ENCODE measurements around the gene RHBG. TPM values are rescaled to one million over a fixed set of nuclear protein-coding genes. Genes with fewer than 3 reads are reported as not detected.
"Not testable (repeated sequence)": the region's sequence is repeated elsewhere in the genome, so short reads cannot be mapped to it uniquely, and the experiment has no call there.

The RHBG gene
- total RNA-seq, 2 experiments from 2014 or later, result not detected

DNA sequence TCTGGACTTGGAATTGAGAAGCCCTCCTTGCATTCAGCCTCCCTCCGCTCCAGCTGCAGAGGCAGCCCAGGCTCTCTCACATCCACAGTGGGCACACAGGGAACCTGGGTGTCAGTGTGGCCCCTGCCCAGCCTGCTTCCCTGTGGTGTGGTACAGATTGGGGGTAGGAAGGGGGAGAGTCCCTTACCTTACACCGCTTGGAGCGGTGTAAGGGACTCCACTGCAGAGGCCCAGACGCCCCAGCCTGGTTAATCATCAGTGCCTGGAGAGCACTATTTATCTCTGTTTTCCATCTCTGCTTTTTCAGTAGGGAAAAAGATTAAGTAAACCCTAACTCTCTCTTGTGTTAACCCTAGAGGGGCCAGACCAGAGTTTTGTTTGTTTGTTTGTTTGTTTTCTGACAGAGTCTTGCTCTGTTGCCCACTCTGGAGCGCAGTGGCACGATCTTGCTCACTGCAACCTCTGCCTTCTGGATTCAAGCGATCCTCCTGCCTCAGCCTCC lies 803 bp upstream of the RHBG start:
- peaks cover 0 to 8% of the 10 kb centered on the region in 2 experiments for H3K9me3 ChIP-seq (ENCODE audit: control insufficient read depth in 1 of 2, insufficient read depth in 1 of 2, low read length in 2 of 2)
- peaks cover 7% of the 10 kb centered on the region for H3K4me1 ChIP-seq (ENCODE audit: insufficient read depth, low read length)
- no peak overlapping the region for H3K27ac ChIP-seq (ENCODE audit: low read depth in 1 of 2, low read length in 2 of 2)
- intact Hi-C loops (cut with DNase I, micrococcal nuclease), result no loop called here
- H3K4me3 Mint-ChIP-seq, result no peak overlapping the region
- DNase-seq (no peak), ATAC-seq (ENCODE audit: poor library complexity) (no peak)
- no peaks in the 10 kb centered on the region for H3K36me3 ChIP-seq (ENCODE audit: insufficient read depth, low read length)
- H3K9me3 Mint-ChIP-seq, result no peaks in the 10 kb centered on the region
- H3K36me3 Mint-ChIP-seq (ENCODE audit: low read depth), result no peaks in the 10 kb centered on the region
- no peak overlapping the region for H3K27ac Mint-ChIP-seq
- H3K4me1 Mint-ChIP-seq (ENCODE audit: low read depth), result no peaks in the 10 kb centered on the region
- TF ChIP-seq, protein P1, sequence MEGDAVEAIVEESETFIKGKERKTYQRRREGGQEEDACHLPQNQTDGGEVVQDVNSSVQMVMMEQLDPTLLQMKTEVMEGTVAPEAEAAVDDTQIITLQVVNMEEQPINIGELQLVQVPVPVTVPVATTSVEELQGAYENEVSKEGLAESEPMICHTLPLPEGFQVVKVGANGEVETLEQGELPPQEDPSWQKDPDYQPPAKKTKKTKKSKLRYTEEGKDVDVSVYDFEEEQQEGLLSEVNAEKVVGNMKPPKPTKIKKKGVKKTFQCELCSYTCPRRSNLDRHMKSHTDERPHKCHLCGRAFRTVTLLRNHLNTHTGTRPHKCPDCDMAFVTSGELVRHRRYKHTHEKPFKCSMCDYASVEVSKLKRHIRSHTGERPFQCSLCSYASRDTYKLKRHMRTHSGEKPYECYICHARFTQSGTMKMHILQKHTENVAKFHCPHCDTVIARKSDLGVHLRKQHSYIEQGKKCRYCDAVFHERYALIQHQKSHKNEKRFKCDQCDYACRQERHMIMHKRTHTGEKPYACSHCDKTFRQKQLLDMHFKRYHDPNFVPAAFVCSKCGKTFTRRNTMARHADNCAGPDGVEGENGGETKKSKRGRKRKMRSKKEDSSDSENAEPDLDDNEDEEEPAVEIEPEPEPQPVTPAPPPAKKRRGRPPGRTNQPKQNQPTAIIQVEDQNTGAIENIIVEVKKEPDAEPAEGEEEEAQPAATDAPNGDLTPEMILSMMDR (IDR thresholded peaks at IDR 0.05), result no peak
- peaks cover 73% of the 10 kb centered on the region for H3K27me3 Mint-ChIP-seq
- peaks cover 31 to 53% of the 10 kb centered on the region in 2 experiments for H3K27me3 ChIP-seq (ENCODE audit: control insufficient read depth in 1 of 2, insufficient read depth in 2 of 2, low read length in 2 of 2)
- no peak overlapping the region for H3K4me3 ChIP-seq (ENCODE audit: low read length)
- CTCF ChIA-PET, result no interaction called here
- POLR2A ChIA-PET, result no interaction called here

DNA sequence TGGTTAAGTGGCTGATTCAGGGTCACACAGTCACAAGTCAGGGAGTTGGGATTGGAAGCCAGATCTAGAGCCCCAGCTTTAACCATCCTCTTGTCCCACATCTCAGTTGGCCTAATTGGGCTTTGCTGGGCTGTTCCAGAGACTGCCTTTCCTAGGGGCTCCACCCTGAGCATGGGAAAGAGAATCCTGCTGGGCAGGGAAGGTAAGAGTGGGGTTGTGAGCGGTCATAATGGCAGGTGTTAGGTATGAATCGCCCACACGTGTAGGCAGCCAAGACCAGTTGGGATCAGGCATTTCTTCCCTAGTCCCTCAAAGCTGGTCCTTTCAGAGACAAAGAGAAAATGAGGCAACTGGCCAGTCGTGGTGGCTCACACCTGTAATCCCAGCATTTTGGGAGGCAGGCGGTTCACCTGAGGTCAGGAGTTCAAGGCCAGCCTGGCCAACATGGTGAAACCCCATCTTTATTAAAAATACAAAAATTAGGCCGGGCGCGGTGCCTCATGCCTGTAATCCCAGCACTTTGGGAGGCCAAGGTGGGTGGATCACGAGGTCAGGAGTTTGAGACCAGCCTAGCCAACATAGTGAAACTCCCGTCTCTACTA lies 775 bp downstream of the RHBG start:
- CTCF ChIA-PET; H3K4me3 Mint-ChIP-seq; ATAC-seq (ENCODE audit: poor library complexity); H3K36me3 Mint-ChIP-seq (ENCODE audit: low read depth); H3K4me1 ChIP-seq (ENCODE audit: insufficient read depth, low read length); DNase-seq; H3K27ac ChIP-seq (ENCODE audit: low read depth in 1 of 2, low read length in 2 of 2); POLR2A ChIA-PET; H3K36me3 ChIP-seq (ENCODE audit: insufficient read depth, low read length); intact Hi-C loops (cut with DNase I, micrococcal nuclease); H3K27ac Mint-ChIP-seq; H3K4me3 ChIP-seq (ENCODE audit: low read length); H3K9me3 Mint-ChIP-seq; H3K9me3 ChIP-seq (ENCODE audit: control insufficient read depth in 1 of 2, insufficient read depth in 1 of 2, low read length in 2 of 2); H3K4me1 Mint-ChIP-seq (ENCODE audit: low read depth): not testable (repeated sequence)
- peaks cover 68% of the 10 kb centered on the region for H3K27me3 Mint-ChIP-seq
- H3K27me3 ChIP-seq (ENCODE audit: control insufficient read depth in 1 of 2, insufficient read depth in 2 of 2, low read length in 2 of 2), result peaks cover 22 to 53% of the 10 kb centered on the region in 2 experiments

DNA sequence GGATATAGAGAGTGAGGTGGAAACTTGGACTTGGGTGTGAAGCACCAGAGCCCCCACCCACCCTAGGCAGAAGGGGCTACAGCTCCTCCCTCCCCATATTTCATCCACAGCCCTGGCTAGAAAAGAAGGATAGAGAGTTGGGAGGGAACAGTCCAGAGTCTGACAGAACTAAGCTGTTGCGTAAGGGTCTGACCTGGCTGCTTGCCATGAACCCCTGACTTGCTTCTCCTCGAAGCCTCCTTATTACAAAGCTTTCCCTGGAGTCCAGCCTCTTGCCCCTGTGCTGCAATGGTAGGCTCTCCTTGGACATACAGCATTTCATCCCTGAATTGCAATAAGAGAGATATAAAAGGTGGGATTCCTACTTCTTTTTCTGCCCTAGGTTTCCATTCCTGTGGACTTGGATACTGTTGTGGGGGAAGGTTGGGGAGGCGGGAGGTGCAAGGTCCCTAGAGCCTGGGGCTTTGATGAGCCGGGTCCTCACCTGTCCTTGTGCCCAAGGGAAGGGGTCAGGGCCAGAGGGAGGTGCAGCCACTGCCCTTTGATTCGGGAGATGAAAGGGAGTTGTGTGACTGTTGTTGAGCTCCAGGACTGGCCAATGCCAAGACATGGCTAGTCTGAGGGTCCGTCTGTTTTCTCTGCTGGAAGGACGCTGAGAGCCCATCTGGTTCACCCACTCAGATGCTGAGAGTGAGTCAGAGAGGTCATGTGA lies 2.7 kb downstream of the RHBG start:
- peaks cover 25 to 42% of the 10 kb centered on the region in 2 experiments for H3K27me3 ChIP-seq (ENCODE audit: control insufficient read depth in 1 of 2, insufficient read depth in 2 of 2, low read length in 2 of 2)
- Mint-ChIP-seq H3K9me3 (no peaks in the 10 kb centered on the region), H3K36me3 (ENCODE audit: low read depth) (no peaks in the 10 kb centered on the region), H3K27me3 (peaks cover 59% of the 10 kb centered on the region), H3K4me3 (no peak overlapping the region), H3K4me1 (ENCODE audit: low read depth) (no peaks in the 10 kb centered on the region), H3K27ac (no peak overlapping the region)
- H3K27ac ChIP-seq (ENCODE audit: low read depth in 1 of 2, low read length in 2 of 2), result no peak overlapping the region
- H3K9me3 ChIP-seq (ENCODE audit: control insufficient read depth in 1 of 2, insufficient read depth in 1 of 2, low read length in 2 of 2), result peaks cover 0 to 4% of the 10 kb centered on the region in 2 experiments
- TF ChIP-seq, protein P1 (IDR thresholded peaks at IDR 0.05), result no peak
- intact Hi-C loops (cut with DNase I, micrococcal nuclease), result no loop called here
- peaks cover 7% of the 10 kb centered on the region for H3K4me1 ChIP-seq (ENCODE audit: insufficient read depth, low read length)
- H3K36me3 ChIP-seq (ENCODE audit: insufficient read depth, low read length), result no peaks in the 10 kb centered on the region
- ChIA-PET CTCF (interaction anchor here (1.1 kb wide), 1 partner anchor 14 kb away, joined by 3 read pairs; no protein-coding TSS in a partner anchor), POLR2A (interaction anchor here (0.6 kb wide), 1 partner anchor 60 kb away, joined by 3 read pairs; no protein-coding TSS in a partner anchor)
- ATAC-seq (ENCODE audit: poor library complexity) (no peak), DNase-seq (no peak)
- no peak overlapping the region for H3K4me3 ChIP-seq (ENCODE audit: low read length)

All from CD4-positive, alpha-beta T cell (primary cell).